ENCODE data around the gene ETV7.

DNA sequence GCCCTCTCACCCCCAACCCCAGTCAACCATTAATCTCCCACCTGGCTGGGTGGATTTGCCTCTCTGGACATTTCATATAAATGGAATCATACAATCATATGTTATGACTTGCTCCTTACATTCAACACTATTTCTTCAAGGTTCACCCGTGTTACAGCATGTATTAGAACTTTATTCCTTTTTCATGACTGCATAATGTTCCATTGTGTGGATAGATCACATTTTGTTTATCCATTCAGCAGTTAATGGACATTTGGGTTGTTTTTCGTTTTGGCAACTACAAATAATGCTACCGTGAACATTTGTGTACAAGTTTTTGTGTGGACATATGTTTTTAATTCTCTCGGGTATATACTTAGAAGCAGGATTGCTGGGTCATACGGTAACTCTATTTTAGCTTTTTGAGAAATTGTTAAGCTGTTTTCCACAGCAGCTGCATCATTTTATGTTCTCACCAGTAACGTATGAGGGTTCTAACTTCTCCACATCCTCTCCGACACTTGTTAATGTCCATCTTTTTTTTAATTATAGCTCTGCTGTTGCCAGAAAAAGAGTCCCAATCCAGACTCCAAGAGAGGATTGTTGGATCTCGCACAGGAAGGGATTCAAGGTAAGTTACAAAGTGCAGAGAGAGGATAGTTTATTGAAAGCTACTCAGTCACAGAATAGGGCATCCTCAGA, 34.9 kb downstream of the ETV7 start:
- TF ChIP-seq, protein P1, sequence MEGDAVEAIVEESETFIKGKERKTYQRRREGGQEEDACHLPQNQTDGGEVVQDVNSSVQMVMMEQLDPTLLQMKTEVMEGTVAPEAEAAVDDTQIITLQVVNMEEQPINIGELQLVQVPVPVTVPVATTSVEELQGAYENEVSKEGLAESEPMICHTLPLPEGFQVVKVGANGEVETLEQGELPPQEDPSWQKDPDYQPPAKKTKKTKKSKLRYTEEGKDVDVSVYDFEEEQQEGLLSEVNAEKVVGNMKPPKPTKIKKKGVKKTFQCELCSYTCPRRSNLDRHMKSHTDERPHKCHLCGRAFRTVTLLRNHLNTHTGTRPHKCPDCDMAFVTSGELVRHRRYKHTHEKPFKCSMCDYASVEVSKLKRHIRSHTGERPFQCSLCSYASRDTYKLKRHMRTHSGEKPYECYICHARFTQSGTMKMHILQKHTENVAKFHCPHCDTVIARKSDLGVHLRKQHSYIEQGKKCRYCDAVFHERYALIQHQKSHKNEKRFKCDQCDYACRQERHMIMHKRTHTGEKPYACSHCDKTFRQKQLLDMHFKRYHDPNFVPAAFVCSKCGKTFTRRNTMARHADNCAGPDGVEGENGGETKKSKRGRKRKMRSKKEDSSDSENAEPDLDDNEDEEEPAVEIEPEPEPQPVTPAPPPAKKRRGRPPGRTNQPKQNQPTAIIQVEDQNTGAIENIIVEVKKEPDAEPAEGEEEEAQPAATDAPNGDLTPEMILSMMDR (IDR thresholded peaks at IDR 0.05) = no peak
- TF ChIP-seq POLR2A (IDR thresholded peaks at IDR 0.05) (no peak), POLR2AphosphoS5 (IDR thresholded peaks at IDR 0.05) (no peak)

Measured in breast epithelium (tissue), 3 donors.